IPS-11a (cell line): ENCODE results near the gene KRT222.
A peak's percentile ranks its signal among the peaks of the same experiment; 100 is the strongest.

Experiments used
- H3K4me3 ChIP-seq: one replicate; pipeline ENCODE4 v1.5.1; 2013; ENCODE audit warnings: low read depth, low read length, control low read depth

KRT222 gene

DNA sequence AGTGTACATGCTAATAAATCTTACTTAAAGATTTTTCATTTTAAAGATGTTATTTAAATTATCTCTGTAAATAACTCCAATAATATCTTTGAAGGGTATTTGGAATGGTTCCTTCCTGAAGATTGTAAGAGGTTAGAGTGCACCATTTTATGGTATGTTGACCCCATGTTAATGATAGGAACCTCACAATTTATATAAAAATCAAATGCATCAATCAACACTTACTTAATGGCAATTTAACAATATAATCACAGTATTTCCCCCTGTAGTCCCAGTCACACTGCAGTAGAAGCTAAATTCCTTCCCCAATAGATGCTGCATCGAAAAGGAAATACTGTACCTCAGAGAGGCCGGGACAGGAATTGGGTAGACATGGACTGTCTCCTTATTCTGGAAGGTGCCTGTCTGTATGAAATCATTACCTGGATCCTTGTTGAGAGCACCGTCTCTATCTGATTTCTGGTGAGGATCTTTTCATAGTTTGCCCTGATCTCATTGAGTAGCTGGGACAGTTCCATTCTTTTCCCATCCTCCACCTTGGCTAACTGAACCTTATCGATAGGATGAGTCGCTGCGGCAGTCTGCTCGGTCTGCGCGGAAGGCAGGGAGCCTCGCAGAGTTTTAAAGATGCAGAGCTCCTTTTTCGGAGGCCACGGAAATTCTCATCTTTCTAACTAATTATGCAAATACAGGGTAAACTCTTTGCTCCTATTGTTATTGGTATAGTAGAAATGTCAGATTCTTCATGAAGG is at the start of gene KRT222:
Gene KRT222 (minus strand): TSS at position 596 of the 752 bp plus-strand sequence. CDS start 78 bp downstream, at position 518.
- peak within 1 kb of the TSS; percentile 31 for H3K4me3 ChIP-seq

DNA sequence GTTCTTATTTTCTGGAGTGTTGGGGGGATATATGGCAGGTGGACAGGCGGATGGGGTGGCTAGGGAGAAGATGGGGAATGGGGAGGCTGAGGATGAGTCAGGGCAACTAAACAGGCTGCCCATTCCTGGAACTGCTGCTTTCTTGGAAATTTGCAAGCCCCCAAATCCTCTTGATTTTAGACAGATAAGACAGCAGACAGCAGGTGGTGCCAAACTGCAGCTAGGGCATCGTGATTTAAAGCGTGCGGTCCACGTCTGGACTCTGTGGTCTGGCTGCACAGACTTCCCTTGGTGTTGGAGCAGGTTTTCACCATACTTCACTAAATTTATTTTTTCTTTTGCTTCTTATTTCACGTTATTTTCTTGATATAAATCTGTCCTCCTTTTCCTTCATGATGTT is 49.5 kb upstream of the KRT222 start:
- H3K4me3 ChIP-seq, result no peak overlapping the region

DNA sequence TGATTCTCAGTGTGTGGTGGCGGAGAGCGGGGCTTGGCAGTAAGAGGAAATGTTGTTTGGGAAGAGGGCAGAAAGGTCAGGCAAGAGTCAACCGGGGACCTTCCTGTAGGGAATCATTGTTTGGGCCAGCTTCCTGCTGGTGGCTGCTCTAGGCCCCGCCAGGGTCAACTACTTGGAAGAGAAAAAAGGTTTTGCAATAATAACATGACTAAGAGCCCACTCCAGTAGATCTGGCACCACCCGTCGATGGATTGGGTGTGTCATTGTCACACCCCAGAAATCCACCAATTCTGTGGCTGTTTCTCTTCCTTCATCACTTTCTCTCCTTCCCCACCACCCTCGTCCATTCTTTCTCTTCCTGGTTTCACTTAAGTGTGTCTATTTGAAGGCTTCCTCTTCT is 42.8 kb upstream of the KRT222 start:
- H3K4me3 ChIP-seq, result no peak overlapping the region

DNA sequence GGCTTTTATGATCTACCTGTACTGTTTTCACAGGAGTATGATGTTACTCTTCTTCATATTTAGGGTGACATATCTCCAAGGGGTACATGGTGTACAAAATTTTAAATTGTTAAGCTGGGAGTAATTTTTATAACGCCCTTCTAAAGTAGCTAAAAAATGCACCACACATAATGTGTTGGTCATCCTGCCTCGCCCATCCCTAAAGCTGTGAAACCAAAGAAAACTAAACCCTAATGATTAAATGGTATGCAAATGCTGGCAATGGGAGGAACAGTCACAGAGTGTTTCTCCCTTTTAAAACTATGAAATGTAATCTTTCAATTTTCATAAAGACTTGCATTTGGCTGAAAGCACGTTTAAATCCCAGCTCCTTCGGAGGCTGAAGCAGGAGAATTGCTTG is 40.6 kb upstream of the KRT222 start:
- no peak overlapping the region for H3K4me3 ChIP-seq

DNA sequence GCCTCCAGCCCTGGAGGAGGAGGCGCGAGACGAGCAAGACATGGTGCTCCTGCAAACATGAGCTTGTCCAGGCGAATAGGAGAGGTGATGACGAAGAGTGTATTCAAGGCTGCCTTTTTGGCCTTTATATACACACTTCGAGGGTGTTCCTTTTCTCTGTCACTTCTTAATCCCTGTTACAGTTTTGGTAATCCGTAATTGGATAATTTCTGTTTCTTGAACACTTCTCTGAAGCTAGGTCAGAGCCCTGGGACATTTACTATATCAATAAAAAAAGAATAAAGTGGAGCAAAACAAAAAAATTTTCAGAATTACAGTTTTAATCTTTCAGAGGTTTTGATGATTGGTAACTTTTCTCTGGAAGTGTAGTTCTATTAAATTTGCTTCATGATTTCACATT is 38.7 kb upstream of the KRT222 start, which contains the start of gene KRT24:
Gene KRT24 (minus strand): TSS at position 101 of the 400 bp plus-strand sequence. CDS start 59 bp downstream, at position 42.
- H3K4me3 ChIP-seq, result no peak within 1 kb of the TSS

DNA sequence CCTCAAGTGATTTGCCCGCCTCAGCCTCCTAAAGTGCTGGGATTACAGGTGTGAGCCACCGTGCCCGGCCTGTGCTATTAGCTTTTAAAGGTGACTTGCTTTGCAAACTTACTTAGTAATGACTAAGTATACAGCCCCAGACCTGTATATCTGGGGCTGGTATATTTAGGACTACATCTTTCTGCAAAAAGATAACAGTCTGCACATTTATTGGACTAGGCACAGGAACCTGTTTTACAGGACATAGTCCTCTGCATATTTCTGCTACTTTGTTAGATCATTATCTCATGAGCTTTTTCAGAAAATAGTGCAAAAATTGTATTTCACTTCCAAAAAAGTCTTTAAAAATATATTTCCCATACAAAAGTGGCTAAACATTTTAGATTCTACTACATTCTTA is 37.3 kb upstream of the KRT222 start:
- H3K4me3 ChIP-seq, result no peak overlapping the region

DNA sequence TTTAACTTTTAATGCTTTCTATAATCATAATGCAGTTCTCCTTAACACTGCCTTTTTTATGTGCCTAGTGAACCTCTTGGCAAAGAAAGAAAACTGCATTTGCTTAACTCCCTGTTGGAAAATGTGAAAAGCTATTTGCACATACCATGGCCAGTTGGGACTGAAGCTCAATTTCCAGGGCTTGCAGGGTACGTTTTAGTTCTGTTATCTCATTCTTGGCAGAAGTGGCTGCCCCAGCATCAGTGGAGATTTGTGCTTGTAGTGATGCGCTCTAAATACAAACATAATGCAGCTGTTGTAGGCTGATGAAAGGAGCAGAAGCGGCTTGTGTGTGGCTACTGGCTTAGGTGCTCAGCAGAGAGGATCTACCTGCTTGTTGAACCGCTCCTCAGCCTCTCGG is 34.9 kb upstream of the KRT222 start:
- no peak overlapping the region for H3K4me3 ChIP-seq

DNA sequence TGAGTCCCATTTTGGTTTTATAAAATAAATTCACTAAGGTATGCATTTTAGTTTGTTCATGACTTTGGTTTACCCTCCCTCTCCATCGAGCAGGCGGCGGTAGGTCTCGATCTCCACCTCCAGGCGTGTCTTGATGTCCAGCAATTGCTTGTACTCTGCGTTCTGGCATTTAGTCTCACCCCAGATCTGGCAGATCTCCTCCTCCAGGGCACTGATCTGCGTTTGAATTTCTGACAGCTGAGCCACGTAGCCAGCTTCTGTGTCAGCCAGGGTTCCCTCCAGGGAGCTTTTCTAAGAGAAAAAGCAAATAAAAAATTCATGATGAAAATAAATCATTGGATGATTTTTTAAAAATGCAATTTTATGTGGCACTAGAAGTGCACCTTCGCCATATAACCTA is 34.4 kb upstream of the KRT222 start:
- no peak overlapping the region for H3K4me3 ChIP-seq

DNA sequence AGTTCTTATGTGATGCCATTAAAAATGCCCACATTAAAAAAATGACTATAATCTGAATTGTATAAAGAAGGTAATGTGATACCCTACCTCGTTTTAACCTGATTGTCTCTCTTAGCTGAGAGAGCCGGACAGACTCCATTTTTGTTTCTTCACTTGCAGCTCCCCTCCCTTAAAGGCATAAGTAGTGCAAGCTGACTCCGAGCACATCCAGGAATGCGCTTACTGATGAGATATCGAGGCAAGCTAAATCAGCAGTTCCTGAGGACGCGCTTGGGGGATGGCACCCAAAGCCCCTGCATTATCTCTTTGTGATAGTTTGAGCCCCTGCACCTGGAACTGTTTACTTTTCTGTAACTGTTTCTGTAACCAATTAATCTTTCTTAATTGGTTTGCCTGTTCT is 32.3 kb upstream of the KRT222 start:
- H3K4me3 ChIP-seq, result no peak overlapping the region

DNA sequence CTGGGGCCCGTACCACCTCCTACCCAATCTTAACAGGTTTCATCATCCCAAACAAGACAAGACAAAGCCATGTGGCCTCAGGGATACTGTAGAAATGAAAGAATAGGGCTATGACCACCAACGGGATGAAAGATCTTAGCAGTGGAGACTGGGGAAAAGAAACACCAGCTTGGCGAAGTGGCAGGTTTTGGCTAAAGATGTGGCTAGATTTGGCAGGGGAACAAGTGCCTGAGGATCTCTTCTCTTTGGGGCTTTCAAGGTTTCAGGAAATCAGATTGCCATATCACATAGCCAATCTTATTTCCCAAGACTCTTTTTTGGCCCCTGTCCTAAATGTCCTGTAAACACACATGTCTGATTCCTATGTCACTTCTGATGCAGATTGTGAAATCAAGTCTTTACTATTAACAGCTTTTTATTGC is 31.7 kb upstream of the KRT222 start:
- H3K4me3 ChIP-seq, result no peak overlapping the region

DNA sequence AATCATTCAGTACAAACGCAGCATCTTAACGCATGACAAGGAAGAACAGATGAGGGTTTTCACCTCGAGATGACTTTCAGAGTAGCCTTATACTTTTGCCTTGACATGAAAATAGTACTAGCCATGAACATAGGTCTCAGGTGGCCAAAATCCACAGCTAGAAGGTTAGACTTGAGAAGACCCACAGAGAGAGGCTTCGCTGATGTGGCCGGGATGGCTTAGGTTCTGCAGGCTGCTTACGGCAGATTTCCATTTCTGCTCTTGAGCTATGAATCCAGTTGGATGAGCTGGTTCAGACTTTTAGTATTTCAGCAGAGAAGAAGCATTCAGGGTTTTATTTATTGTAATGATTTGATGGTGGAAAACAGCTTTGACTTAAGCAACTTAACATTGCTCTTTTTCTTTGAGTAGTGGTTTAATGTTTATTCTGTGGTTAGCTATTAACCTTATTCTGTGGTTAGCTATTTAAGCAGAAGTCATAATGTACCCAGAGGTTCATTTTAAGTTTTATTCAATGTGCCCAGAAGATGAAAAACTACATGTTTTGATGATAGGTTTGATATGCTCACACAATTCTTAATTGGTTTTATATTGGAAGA is 31.0 kb upstream of the KRT222 start:
- H3K4me3 ChIP-seq, result no peak overlapping the region

DNA sequence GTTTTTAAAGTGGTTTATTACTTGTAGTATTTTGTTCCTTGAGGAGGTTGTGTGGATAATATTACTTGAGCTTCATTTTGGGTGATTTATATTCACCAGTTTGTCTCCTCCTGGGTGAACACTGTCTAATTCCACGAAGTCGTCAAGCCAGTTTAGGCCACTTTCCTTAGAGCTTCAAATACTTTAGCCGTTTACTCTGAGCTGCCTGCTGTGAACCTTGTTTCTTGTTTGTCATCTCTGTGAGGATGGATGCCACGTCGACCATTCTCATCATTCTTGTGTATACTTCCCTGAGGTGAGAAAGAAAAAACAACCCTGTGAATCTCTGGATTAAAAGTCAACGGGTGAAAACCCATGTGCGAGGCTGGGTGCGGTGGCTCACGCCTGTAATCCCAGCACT is 29.6 kb upstream of the KRT222 start:
- H3K4me3 ChIP-seq, result no peak overlapping the region

DNA sequence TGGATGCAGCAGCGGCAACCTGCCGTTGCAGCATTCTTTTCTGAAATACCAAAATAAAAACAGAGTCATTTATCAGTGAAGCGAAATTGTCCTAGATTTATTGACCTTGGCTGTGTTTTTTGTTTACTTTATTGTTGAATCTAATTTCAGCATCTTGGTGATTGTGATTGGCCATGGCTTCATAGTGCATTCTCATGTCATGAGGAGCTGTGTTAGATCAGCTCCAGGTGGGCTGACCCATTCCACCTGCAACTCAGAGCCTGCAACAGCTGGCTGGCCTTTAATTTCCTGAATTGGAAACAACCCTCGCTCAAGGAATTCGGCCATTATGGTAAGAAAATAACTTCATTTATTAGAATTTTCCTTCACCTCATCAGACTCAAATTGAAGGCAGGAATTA is 22.1 kb upstream of the KRT222 start:
- H3K4me3 ChIP-seq, result no peak overlapping the region

DNA sequence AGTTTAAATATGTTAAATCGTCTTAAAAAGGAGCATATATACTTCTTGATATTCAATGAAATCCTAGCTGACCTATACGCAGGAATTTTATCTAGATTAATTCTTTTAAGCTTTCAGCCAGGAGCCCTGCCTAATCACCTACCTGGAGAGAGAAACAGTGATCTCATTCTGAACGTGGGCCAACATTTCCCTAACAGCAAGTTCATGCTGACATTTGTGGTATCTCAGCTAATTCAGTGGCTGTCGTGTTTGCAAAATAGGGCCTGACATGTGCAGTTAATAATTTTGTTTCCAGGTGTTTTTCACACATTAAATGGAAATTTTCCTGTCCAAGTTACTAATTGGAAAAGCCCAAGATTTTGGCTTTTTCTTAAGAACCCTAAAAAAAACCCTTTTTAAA is 21.2 kb upstream of the KRT222 start:
- no peak overlapping the region for H3K4me3 ChIP-seq

DNA sequence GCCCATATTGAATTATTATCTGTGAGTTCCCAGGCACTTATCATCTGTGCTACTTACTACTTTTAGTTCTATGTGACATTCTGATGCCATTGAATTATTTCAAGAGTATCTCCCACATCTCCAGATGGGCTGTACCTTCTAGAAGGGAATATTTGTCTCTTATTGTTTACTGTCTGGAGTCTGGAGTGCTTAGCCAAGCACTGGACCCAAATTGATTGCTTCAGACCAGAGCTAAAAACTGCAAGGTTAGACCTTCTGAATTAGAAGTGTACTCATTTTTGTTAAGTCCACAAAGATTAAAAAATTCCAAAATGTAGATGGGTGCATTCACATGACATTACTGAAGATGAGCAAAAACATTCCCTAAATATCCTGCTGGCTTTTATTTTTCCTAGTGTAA is 16.0 kb upstream of the KRT222 start:
- H3K4me3 ChIP-seq, result no peak overlapping the region

DNA sequence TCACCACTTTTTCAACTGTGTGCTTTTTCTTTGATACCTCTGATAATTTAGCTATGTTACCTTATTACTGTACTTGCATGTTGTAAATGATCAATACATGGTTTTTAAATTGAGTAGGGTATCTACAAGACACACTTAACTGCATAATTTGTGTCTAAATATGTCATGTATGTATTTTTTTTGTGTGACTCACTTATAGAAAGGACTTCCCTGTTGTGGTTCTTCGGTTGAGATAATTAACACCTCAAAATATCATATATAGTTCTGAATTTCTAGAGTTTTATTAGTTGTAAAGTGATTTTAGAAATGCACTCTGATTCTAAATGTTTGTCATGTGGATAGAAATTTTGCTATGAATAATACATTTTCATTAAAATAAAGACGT is 14.5 kb upstream of the KRT222 start:
- no peak overlapping the region for H3K4me3 ChIP-seq

DNA sequence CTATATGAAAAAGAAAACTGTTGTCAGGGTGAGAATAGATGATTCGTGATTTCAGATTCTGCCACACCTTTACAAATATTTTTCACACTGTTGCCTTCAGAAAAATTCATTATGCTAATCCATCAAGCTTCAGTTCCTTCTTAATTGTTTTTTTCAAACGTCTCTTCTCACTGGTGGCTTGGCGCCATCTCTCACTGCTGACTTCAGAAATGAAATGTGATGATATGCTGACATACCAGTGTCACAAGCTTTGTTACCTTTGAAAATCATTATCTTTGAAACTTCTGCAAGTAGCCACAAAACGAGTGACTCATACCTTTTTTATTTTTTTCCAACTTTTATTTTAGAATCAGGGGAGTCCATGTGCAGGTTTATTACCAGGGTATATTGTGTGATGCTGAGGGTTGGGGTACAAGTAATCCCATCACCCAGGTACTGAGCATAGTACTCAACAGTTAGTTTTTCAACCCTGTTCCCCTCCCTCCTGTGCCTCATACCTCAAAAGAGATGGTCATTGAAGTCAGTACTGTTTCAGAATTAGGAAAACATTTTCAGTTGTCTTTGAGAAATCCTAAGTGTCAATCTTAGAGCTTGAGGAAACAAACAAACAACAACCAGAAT is 14.0 kb upstream of the KRT222 start:
- no peak overlapping the region for H3K4me3 ChIP-seq

DNA sequence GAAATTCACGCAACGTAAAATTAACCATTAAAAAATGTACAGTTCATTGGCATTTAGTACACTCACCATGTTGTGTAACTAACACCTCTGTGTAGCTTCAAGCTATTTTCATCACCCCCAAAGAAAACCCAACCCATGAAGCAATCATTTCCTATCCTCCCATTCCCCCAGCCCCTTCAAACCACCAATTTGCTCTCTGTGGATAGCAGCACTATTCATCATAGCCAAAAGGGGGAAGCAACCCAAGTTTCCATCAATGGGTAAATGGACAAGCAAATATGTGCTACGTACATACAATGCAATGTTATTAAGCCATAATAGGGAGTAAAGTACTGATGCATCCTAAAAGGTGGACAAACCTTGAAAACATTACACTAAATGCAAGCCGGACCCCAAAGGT is 10.9 kb upstream of the KRT222 start:
- no peak overlapping the region for H3K4me3 ChIP-seq

DNA sequence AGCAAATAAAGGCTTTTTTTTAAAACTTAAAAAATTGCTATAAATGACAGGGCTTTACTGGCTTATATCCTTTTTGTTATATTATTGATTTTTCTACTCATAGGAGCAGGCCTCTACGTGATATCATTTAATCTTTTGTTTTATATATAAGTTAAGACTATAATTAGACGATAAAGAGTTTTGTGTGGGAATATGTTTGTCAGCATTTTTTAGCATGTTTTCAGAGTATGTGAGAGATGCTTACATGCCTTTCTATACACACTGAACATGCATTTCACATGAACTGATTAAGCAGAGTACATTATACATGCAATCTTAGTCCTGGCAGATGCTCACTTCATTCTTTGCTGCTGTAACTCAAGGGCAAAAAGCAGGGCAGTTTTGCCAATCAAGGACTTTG is 7.7 kb upstream of the KRT222 start:
- H3K4me3 ChIP-seq, result no peak overlapping the region

DNA sequence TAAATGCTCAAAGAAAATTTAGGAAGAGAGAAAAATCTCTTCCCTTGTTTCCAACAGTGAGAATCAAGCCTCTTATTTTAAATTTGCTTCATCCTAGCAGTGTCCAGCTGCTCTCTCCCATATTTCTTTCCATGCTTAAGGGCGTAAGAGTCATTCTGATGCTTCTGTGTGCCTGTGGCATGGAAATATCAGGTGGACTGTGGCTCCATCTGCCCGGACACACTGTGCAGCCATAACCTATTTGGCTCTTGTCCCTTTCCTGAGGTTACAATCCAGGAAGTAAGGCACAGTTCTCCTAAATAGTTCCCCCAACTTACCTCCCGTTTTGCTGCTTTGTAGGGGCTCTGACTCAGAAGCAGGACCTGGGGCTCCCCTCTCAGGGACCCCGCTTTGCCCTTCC is 6.3 kb upstream of the KRT222 start:
- no peak overlapping the region for H3K4me3 ChIP-seq

DNA sequence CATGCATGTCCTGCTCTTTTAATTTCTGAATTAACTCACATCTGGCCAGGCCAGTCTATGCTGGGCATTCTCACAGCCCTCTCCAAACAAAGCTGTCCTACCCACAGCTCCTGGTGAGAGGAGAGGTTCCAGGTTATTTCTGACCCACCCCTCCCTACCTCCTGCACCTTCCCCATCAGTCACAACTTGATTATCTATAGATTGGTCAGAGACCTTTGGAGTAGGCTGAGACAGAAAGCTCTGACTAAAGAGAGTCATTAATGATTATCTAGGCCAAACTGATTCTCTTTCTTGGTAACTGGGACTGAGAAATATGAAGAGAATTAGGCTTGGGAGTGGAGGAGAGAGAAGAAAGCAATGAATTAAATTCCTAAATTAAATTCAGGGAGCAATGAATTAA is 1.4 kb upstream of the KRT222 start:
- H3K4me3 ChIP-seq, result no peak overlapping the region

DNA sequence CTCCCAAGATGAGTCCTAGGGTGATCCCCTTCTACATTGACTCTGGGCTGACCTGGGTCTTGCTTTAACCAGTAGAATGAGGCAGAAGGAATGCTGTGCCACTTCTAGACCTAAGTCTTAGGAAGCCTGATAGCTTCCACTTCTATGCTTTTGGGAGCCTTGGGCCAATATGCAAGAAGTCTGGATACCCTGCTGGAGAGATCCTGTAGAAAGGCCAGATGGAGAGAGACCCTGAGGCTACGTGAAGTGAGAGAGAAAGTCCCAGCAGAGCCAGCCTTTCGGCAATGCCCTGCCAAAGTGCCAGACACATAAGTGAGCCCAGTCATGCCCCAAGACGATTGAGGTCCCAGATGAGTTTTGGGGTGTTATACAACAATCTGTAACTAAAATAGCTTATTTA is 1.7 kb downstream of the KRT222 start:
- H3K4me3 ChIP-seq, result no peak overlapping the region
